ENCODE results near the gene DMRTB1.

The DMRTB1 gene

DNA sequence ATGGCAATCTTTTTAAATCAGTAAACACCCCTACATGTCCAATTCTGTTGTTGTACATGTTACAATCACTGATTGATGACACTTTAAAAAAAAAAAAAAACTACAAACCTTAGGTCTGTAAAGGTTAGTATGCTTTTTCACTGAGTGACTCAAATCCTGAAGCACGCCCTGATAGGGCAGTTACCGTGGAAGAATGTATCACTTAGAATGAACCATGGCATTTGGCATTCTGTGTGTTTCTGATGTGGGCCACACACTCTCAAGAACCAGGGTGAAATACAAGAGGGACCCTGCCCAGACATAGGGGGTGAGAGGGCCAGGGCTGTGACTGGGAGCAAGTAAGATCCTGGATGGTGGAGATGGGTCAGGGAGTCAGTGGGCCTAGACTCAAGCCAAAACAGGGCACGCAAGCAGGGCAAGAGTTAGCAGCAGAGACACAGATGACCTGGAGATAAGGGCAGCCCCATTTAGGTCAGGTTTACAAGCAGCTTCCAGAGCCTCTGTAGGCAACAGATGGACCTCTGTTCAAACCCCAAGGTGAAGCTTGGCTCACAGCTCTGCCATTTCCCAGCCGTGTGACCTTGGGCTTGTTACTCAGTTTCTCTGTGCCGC is 47.6 kb upstream of the DMRTB1 start:
- WGBS (ENCODE audit: extremely low coverage, insufficient coverage, insufficient read length), result no CpG with 5 or more reads among the region's 5 CpGs
- peaks cover 3% of the 10 kb centered on the region for H3K9me3 ChIP-seq (ENCODE audit: insufficient read depth, low read depth, low read length)
- H3K4me3 ChIP-seq (ENCODE audit: low read depth, low read length), result no peak overlapping the region

GRCh38 chr1:53412285-53413174 is 46.7 kb upstream of the DMRTB1 start:
- no peak overlapping the region for H3K18ac ChIP-seq (ENCODE audit: low read length)
- no peak overlapping the region for H4K8ac ChIP-seq (ENCODE audit: low read depth, low read length)
- no CpG with 5 or more reads among the region's 10 CpGs for WGBS (ENCODE audit: extremely low coverage, insufficient coverage, insufficient read length)
- H2BK12ac ChIP-seq (ENCODE audit: low read length), result no peak overlapping the region
- no peak overlapping the region for H3K4ac ChIP-seq (ENCODE audit: low read depth, low read length)
- H3K9me3 ChIP-seq (ENCODE audit: insufficient read depth, low read depth, low read length), result peaks cover 3% of the 10 kb centered on the region
- H3K27ac ChIP-seq (ENCODE audit: low read depth, low read length), result no peak overlapping the region
- H3K27me3 ChIP-seq (ENCODE audit: insufficient read depth, low read length), result no peaks in the 10 kb centered on the region
- no peak overlapping the region for H3K23ac ChIP-seq (ENCODE audit: low read length)
- peaks cover 10 to 11% of the 10 kb centered on the region in 2 experiments for H3K4me1 ChIP-seq (ENCODE audit: control insufficient read depth in 1 of 2, insufficient read depth in 2 of 2, low read length in 2 of 2)
- H2AFZ ChIP-seq (ENCODE audit: insufficient read depth, low read length, poor library complexity), result no peak overlapping the region
- no peaks in the 10 kb centered on the region for H3K79me2 ChIP-seq (ENCODE audit: control insufficient read depth, insufficient read depth, low read length, poor library complexity)
- H2BK5ac ChIP-seq (ENCODE audit: low read depth, low read length, poor library complexity), result no peak overlapping the region
- no peak overlapping the region for H4K91ac ChIP-seq (ENCODE audit: low read depth, low read length)
- H3K9ac ChIP-seq (ENCODE audit: low read length), result no peak overlapping the region
- no peak overlapping the region for H3K4me3 ChIP-seq (ENCODE audit: low read depth, low read length)
- H3K79me1 ChIP-seq (ENCODE audit: low read length), result no peaks in the 10 kb centered on the region
- no peak overlapping the region for H3K4me2 ChIP-seq (ENCODE audit: low read length)
- no peak overlapping the region for H2AK5ac ChIP-seq (ENCODE audit: low read length)
- no peak for DNase-seq
- H3K14ac ChIP-seq (ENCODE audit: low read length), result no peak overlapping the region
- no peaks in the 10 kb centered on the region for H3K36me3 ChIP-seq (ENCODE audit: control insufficient read depth in 1 of 2, insufficient read depth in 2 of 2, low read length in 2 of 2)
- no peak overlapping the region for H2BK120ac ChIP-seq (ENCODE audit: insufficient read depth, low read length, poor library complexity)
- H4K12ac ChIP-seq (ENCODE audit: low read depth, low read length), result no peak overlapping the region

More for the DNA sequence above, 47.6 kb upstream of the DMRTB1 start:
- H2BK12ac ChIP-seq (ENCODE audit: low read length), result no peak overlapping the region
- no peak overlapping the region for H3K23ac ChIP-seq (ENCODE audit: low read length)
- no peak overlapping the region for H2AK5ac ChIP-seq (ENCODE audit: low read length)
- H4K8ac ChIP-seq (ENCODE audit: low read depth, low read length), result no peak overlapping the region
- no peak for DNase-seq
- H3K27me3 ChIP-seq (ENCODE audit: insufficient read depth, low read length), result no peaks in the 10 kb centered on the region
- H2BK5ac ChIP-seq (ENCODE audit: low read depth, low read length, poor library complexity), result no peak overlapping the region
- H3K79me1 ChIP-seq (ENCODE audit: low read length), result no peaks in the 10 kb centered on the region
- no peak overlapping the region for H3K18ac ChIP-seq (ENCODE audit: low read length)
- no peak overlapping the region for H2AFZ ChIP-seq (ENCODE audit: insufficient read depth, low read length, poor library complexity)
- no peak overlapping the region for H4K91ac ChIP-seq (ENCODE audit: low read depth, low read length)
- H3K14ac ChIP-seq (ENCODE audit: low read length), result no peak overlapping the region
- H3K79me2 ChIP-seq (ENCODE audit: control insufficient read depth, insufficient read depth, low read length, poor library complexity), result no peaks in the 10 kb centered on the region
- no peak overlapping the region for H3K27ac ChIP-seq (ENCODE audit: low read depth, low read length)
- no peak overlapping the region for H2BK120ac ChIP-seq (ENCODE audit: insufficient read depth, low read length, poor library complexity)
- no peaks in the 10 kb centered on the region for H3K36me3 ChIP-seq (ENCODE audit: control insufficient read depth in 1 of 2, insufficient read depth in 2 of 2, low read length in 2 of 2)
- no peak overlapping the region for H4K12ac ChIP-seq (ENCODE audit: low read depth, low read length)
- no peak overlapping the region for H3K9ac ChIP-seq (ENCODE audit: low read length)
- H3K4ac ChIP-seq (ENCODE audit: low read depth, low read length), result no peak overlapping the region
- H3K4me1 ChIP-seq (ENCODE audit: control insufficient read depth in 1 of 2, insufficient read depth in 2 of 2, low read length in 2 of 2), result peaks cover 10 to 11% of the 10 kb centered on the region in 2 experiments
- no peak overlapping the region for H3K4me2 ChIP-seq (ENCODE audit: low read length)

GRCh38 chr1:53413175-53414001 is 45.8 kb upstream of the DMRTB1 start:
- no CpG with 5 or more reads among the region's 8 CpGs for WGBS (ENCODE audit: extremely low coverage, insufficient coverage, insufficient read length)

GRCh38 chr1:53414632-53415031 is 44.6 kb upstream of the DMRTB1 start:
- Histone ChIP-seq H3K4me2 (ENCODE audit: low read length) (no peak overlapping the region), H3K18ac (ENCODE audit: low read length) (no peak overlapping the region), H3K4ac (ENCODE audit: low read depth, low read length) (no peak overlapping the region), H4K12ac (ENCODE audit: low read depth, low read length) (no peak overlapping the region), H3K27me3 (ENCODE audit: insufficient read depth, low read length) (no peaks in the 10 kb centered on the region), H3K36me3 (ENCODE audit: control insufficient read depth in 1 of 2, insufficient read depth in 2 of 2, low read length in 2 of 2) (no peaks in the 10 kb centered on the region), H3K79me1 (ENCODE audit: low read length) (no peaks in the 10 kb centered on the region), H3K14ac (ENCODE audit: low read length) (no peak overlapping the region), H3K27ac (ENCODE audit: low read depth, low read length) (no peak overlapping the region), H2AK5ac (ENCODE audit: low read length) (no peak overlapping the region), H2BK12ac (ENCODE audit: low read length) (no peak overlapping the region), H4K8ac (ENCODE audit: low read depth, low read length) (no peak overlapping the region), H3K4me3 (ENCODE audit: low read depth, low read length) (no peak overlapping the region), H2BK120ac (ENCODE audit: insufficient read depth, low read length, poor library complexity) (no peak overlapping the region), H4K91ac (ENCODE audit: low read depth, low read length) (no peak overlapping the region), H3K23ac (ENCODE audit: low read length) (no peak overlapping the region), H3K9me3 (ENCODE audit: insufficient read depth, low read depth, low read length) (peaks cover 3% of the 10 kb centered on the region), H2AFZ (ENCODE audit: insufficient read depth, low read length, poor library complexity) (no peak overlapping the region), H3K4me1 (ENCODE audit: control insufficient read depth in 1 of 2, insufficient read depth in 2 of 2, low read length in 2 of 2) (peaks cover 10 to 11% of the 10 kb centered on the region in 2 experiments), H3K79me2 (ENCODE audit: control insufficient read depth, insufficient read depth, low read length, poor library complexity) (no peaks in the 10 kb centered on the region), H2BK5ac (ENCODE audit: low read depth, low read length, poor library complexity) (no peak overlapping the region), H3K9ac (ENCODE audit: low read length) (no peak overlapping the region)
- no CpG with 5 or more reads among the region's 4 CpGs for WGBS (ENCODE audit: extremely low coverage, insufficient coverage, insufficient read length)
- DNase-seq, result no peak

More at GRCh38 chr1:53413175-53414001, 45.8 kb upstream of the DMRTB1 start:
- H3K27ac ChIP-seq (ENCODE audit: low read depth, low read length), result no peak overlapping the region
- no peaks in the 10 kb centered on the region for H3K36me3 ChIP-seq (ENCODE audit: control insufficient read depth in 1 of 2, insufficient read depth in 2 of 2, low read length in 2 of 2)
- no peaks in the 10 kb centered on the region for H3K27me3 ChIP-seq (ENCODE audit: insufficient read depth, low read length)
- H2AFZ ChIP-seq (ENCODE audit: insufficient read depth, low read length, poor library complexity), result no peak overlapping the region
- no peak overlapping the region for H3K9ac ChIP-seq (ENCODE audit: low read length)
- H4K12ac ChIP-seq (ENCODE audit: low read depth, low read length), result no peak overlapping the region
- no peak overlapping the region for H3K23ac ChIP-seq (ENCODE audit: low read length)
- no peak for DNase-seq
- H2AK5ac ChIP-seq (ENCODE audit: low read length), result no peak overlapping the region
- no peak overlapping the region for H4K91ac ChIP-seq (ENCODE audit: low read depth, low read length)
- no peak overlapping the region for H2BK12ac ChIP-seq (ENCODE audit: low read length)
- H3K9me3 ChIP-seq (ENCODE audit: insufficient read depth, low read depth, low read length), result peaks cover 3% of the 10 kb centered on the region
- no peak overlapping the region for H3K4me2 ChIP-seq (ENCODE audit: low read length)
- no peaks in the 10 kb centered on the region for H3K79me1 ChIP-seq (ENCODE audit: low read length)
- peaks cover 10 to 11% of the 10 kb centered on the region in 2 experiments for H3K4me1 ChIP-seq (ENCODE audit: control insufficient read depth in 1 of 2, insufficient read depth in 2 of 2, low read length in 2 of 2)
- no peak overlapping the region for H2BK120ac ChIP-seq (ENCODE audit: insufficient read depth, low read length, poor library complexity)
- H2BK5ac ChIP-seq (ENCODE audit: low read depth, low read length, poor library complexity), result no peak overlapping the region
- H3K79me2 ChIP-seq (ENCODE audit: control insufficient read depth, insufficient read depth, low read length, poor library complexity), result no peaks in the 10 kb centered on the region
- H3K18ac ChIP-seq (ENCODE audit: low read length), result no peak overlapping the region
- H3K4ac ChIP-seq (ENCODE audit: low read depth, low read length), result no peak overlapping the region
- no peak overlapping the region for H3K4me3 ChIP-seq (ENCODE audit: low read depth, low read length)
- no peak overlapping the region for H4K8ac ChIP-seq (ENCODE audit: low read depth, low read length)
- H3K14ac ChIP-seq (ENCODE audit: low read length), result no peak overlapping the region

Data from trophoblast cell (in vitro differentiated cells and primary cell).